ENCODE measurements around the gene H1-8. TPM values are rescaled to one million over a fixed set of nuclear protein-coding genes. Genes with fewer than 3 reads are reported as not detected.

The H1-8 gene
- polyA plus RNA-seq, 1 donor from 2014 or later: not detected

Other genes starting within 250 kb of the H1-8 start
- 0.71 TPM for gene EFCAB12, start 114.5 kb upstream of the H1-8 start, polyA plus RNA-seq
- gene MBD4, start 103.2 kb upstream of the H1-8 start, polyA plus RNA-seq: 123 TPM
- 4.5 TPM for gene IFT122, start 103.0 kb upstream of the H1-8 start, polyA plus RNA-seq
- gene RHO, start 14.5 kb upstream of the H1-8 start, polyA plus RNA-seq: not detected
- gene PLXND1, start 63.5 kb downstream of the H1-8 start, polyA plus RNA-seq: 3.0 TPM